ENCODE results near the gene TSPAN7.
A peak's percentile ranks its signal among the peaks of the same experiment; 100 is the strongest.

Gene TSPAN7

DNA sequence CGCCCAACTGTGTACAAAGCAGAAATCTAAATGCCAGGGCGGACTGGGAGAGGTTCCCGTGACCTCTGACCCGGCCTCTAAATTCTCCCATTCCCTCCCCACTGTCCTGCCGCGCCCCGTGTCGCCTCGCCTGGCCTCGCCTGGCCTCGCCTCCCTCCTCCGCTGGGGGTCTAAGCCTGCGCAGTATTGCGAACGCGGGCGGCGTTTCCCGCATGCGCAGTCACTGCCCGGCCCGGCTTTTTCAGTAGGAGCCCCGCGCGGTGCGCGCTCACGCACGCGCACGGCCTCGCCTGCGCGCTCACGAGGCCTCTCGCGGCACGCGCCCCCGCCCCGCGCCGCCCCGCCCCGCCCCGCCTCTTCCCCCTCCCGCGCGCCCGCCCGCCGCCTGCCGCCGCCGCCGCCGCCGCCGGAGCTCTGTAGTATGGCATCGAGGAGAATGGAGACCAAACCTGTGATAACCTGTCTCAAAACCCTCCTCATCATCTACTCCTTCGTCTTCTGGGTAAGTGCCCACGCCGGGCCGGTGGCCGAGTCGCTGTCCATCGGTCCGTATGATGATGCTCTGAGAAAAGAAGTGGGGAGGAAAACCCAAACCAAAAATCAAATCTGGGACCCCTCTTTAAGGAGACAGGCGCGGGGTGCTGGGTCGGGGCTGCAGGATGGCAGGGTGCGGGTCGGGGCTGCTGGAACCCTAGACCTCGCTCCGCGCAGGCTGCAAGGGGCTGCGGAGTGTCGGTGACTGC is at the start of gene TSPAN7:
TSS of gene TSPAN7 (plus strand) at position 417 of the 743 bp plus-strand sequence. CDS start at position 422, 5 bp downstream.
- H3K4me3 ChIP-seq (ENCODE audit: low read depth, low read length) = peak within 1 kb of the TSS; percentile 51
- peak; percentile 19 for DNase-seq (ENCODE audit: low read depth)

- H3K4me3 ChIP-seq (ENCODE audit: low read depth, low read length) = no peak overlapping the region
- DNase-seq (ENCODE audit: low read depth) = no peak
Measured at GRCh38 chrX:38513112-38513742, 48.1 kb upstream of the TSPAN7 start.

- DNase-seq (ENCODE audit: low read depth) = no peak
- H3K4me3 ChIP-seq (ENCODE audit: low read depth, low read length) = no peak overlapping the region
Measured at GRCh38 chrX:38514016-38514854, 47.1 kb upstream of the TSPAN7 start.

DNA sequence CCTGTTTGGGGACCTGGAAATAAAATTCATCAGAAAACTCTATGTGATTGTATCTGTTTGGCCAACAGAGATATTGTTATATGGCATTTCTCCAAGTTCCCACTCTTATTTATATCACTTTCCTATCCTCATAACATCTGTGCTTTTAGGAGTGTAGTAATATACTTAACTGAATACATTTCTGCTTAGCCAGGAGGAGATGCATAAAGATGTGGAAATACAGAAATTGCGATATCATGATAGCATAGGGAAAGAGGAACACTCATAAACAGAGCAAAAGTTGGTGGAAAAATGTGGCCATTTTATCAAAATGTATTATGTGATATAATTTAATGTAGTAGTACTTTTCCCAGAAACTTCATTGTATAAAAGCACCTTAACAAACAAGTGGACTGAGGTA is 46.1 kb upstream of the TSPAN7 start:
- no peak for DNase-seq (ENCODE audit: low read depth)
- H3K4me3 ChIP-seq (ENCODE audit: low read depth, low read length) = no peak overlapping the region

- H3K4me3 ChIP-seq (ENCODE audit: low read depth, low read length) = no peak overlapping the region
- DNase-seq (ENCODE audit: low read depth) = no peak
Measured at GRCh38 chrX:38516196-38516774, 45.1 kb upstream of the TSPAN7 start.

GRCh38 chrX:38519651-38520050 is 41.7 kb upstream of the TSPAN7 start:
- H3K4me3 ChIP-seq (ENCODE audit: low read depth, low read length) = no peak overlapping the region
- DNase-seq (ENCODE audit: low read depth) = no peak

DNA sequence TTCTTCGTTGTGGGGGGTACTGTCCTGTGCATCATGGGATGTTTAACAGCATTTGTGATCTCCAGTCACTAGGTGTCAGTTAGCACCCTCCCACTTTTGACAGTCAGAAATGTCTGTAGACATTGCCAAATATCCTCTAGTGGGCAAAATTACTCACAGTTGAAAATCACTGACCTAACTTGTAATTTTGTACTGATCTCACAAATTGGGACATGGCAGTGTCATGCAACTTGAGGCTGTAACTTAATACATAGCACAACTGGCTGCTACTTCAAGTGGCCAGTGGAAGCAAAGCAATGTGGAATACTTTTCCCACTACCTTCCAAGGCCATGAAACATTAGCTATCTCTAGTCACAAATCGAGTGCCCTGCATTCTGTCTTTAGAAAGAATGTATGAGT is 23.2 kb upstream of the TSPAN7 start:
- DNase-seq (ENCODE audit: low read depth) = no peak
- H3K4me3 ChIP-seq (ENCODE audit: low read depth, low read length) = no peak overlapping the region

DNA sequence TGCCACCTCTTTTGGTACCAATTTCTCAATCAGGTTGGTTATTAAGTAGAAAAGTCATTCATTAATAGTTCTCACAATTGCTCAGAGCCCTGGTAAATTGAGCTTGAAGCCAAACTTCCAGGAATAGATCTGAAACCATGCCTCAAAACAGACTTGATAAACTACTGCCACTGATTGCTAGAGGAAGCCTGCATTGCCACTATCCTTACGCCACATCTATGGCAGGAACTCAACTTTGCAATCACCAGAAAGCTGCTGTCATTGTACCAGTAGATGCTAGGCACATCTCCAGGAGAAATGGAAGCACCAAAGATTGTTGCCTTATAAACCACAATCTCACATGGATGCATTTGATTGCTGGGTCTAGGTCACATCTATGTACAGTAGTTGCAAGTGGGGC is 21.6 kb upstream of the TSPAN7 start:
- H3K4me3 ChIP-seq (ENCODE audit: low read depth, low read length) = no peak overlapping the region
- no peak for DNase-seq (ENCODE audit: low read depth)

GRCh38 chrX:38548508-38548907 is 12.8 kb upstream of the TSPAN7 start:
- no peak overlapping the region for H3K4me3 ChIP-seq (ENCODE audit: low read depth, low read length)
- DNase-seq (ENCODE audit: low read depth) = no peak

DNA sequence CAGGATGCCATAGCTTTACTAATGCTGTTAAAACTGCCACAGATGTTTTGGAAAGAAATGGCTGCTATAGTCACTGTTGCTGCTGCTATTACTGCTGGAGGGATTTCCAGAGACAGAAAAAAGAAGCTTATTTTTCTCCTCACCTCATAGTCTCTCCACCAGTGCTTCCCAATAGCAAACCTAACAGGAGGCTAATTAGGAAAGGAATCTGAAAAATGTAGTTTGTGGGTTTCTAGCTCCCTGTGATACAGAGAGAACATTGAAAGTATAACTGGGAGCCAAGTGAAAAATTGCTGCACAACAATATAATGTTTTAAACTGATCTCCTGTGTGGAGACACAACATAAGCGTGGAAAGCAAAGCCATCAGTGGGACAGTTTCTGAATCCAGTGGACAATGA is 8.6 kb upstream of the TSPAN7 start:
- no peak overlapping the region for H3K4me3 ChIP-seq (ENCODE audit: low read depth, low read length)
- no peak for DNase-seq (ENCODE audit: low read depth)

DNA sequence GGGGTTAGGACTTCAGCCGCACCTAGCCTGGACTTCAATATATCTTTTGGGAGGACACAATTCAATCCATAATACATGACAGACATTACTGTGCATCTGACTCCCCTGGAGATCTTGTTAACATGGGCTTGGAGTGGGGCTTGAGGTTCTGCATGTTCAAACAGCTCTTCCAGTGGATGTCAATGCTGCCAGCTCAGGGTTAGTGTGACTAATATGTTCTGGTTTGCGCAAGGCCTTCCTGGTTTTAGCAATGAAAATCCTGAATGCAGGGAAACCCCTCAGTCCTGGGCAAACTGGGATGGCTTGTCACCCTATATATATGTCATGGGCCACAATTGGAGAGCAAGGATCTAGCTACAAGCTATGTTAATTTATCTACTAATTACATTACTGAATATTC is 2.7 kb upstream of the TSPAN7 start:
- no peak overlapping the region for H3K4me3 ChIP-seq (ENCODE audit: low read depth, low read length)
- DNase-seq (ENCODE audit: low read depth) = peak; percentile 5

DNA sequence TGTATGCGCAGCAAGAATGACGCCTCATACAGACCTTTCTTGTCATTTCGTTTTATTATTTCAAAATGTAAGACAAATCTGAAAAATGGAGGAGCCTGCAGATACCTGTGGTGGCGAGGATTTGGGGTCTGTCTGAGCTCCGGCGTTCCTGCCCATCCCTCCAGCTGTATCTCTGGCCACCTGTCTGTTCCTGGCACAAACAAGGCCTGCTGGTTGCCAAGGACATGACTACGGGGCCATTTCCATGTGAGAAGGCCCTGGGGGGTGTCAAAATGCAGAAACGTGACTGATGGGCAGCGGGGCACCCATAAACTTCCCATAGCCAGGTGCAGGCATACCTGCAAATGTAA is 591 bp upstream of the TSPAN7 start:
- no peak for DNase-seq (ENCODE audit: low read depth)
- peak overlapping the region; percentile 51 for H3K4me3 ChIP-seq (ENCODE audit: low read depth, low read length)

DNA sequence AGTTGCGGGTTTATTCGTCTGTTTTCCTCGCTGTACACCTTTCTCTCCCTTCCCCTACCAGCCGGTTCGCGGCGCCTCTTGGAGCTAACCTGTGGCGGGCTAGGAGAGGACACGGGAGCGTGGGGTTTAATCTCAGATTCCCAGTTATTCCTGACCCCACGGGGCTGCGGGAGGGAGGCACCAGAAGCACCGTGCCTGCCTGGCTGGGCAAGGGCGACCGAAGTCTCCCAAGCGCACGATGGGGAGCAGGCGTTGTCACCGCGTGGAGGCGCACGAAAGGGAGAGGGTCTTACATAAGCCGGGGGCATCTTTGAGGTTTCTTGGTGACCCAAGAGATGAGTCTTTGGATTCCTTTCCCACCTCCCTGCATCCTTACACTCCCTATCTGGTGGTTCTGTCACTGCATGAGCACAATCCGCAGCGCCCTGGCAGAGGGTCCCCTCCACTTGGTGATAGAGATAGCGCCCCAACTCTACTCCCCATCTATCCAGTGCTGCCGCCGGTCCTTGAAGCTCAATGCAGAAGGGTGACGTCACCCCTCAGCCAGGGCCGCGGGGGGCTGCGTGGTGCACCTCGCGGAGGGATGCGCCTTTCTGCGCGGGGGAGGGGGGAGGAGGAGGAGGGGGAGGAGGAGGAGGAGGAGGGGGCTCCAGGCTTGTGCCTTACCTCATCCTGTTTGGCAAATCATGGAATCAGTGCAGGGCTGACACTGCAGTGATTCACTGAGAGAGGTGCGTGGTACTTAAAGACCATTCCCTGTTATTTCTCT is 793 bp downstream of the TSPAN7 start:
- no peak for DNase-seq (ENCODE audit: low read depth)
- peak overlapping the region; percentile 48 for H3K4me3 ChIP-seq (ENCODE audit: low read depth, low read length)

- no peak for DNase-seq (ENCODE audit: low read depth)
- no peak overlapping the region for H3K4me3 ChIP-seq (ENCODE audit: low read depth, low read length)
Measured at GRCh38 chrX:38563030-38563429, 1.7 kb downstream of the TSPAN7 start.

DNA sequence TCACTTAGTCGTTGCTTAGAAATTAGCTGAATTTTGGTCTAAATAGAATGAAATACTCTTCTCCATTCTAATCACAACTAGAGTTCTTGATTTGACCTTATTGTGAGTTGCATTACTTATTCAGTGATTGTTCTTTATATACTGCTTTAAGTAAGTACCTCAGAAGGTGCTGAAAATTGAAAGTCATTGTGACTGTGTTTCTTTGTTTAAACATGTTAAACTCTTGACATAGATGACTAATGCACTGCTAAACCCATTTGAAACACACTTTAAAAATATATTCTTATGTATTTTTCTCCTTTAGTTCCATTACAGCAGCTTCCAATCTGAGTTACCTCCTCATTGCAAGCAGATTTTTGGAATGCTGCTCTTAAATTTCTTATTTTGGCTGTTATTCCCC is 9.1 kb downstream of the TSPAN7 start:
- H3K4me3 ChIP-seq (ENCODE audit: low read depth, low read length) = no peak overlapping the region
- no peak for DNase-seq (ENCODE audit: low read depth)

DNA sequence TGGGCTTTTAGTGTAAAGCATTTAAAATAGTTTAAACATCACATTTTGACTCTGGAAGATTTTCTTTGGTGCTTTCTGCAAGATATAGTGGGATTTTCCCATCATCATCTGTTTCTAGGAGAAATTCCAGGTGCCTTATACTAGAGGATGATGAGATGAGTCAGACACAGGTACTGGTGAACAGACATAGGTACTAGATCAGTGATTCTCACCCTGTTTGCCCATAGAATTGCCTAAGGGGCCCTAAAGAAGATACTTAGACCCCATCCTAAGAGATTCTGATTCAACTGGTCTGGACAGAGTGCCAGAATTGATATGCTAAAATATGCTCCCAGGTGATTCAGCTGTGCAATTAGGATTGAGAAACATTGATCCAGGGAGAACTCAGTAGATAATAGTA is 9.7 kb downstream of the TSPAN7 start:
- H3K4me3 ChIP-seq (ENCODE audit: low read depth, low read length) = no peak overlapping the region
- no peak for DNase-seq (ENCODE audit: low read depth)

GRCh38 chrX:38574858-38575257 is 13.5 kb downstream of the TSPAN7 start:
- no peak overlapping the region for H3K4me3 ChIP-seq (ENCODE audit: low read depth, low read length)
- DNase-seq (ENCODE audit: low read depth) = no peak

DNA sequence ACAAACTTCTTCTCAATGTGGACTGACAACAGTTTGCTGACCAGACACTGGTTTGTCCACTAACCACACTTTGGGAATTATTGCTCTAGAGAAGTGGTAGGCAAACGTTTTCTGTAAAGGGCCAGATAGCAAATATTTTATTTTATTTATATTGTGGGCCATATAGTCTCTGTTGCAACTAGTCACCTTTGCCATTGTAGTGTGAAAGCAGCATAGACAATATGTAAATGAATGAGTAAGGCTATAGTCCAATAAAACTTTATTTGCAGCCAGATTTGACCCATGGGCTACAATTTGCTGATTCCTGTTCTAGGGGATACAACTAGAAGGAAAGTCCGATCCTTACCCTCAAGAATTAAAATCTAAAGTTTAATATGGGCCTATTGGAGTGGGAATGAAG is 14.5 kb downstream of the TSPAN7 start:
- no peak overlapping the region for H3K4me3 ChIP-seq (ENCODE audit: low read depth, low read length)
- DNase-seq (ENCODE audit: low read depth) = no peak

DNA sequence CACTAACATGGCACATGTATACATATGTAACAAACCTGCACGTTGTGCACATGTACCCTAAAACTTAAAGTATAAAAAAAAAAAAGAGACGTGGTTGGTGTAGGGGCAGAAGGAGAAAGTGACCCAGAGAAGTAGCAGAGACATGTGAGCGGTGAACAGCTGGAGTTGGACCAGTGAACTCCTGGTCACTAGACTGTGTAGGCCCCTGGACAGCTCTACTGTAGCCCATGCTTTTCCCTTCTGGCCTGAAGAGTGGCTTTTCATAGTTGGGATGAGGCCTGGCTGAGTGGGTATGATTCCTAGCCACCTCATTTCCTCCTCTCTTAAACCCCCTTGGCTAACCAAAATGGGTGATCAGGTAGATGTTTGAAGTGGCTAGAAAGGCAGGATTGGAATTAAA is 16.4 kb downstream of the TSPAN7 start:
- no peak overlapping the region for H3K4me3 ChIP-seq (ENCODE audit: low read depth, low read length)
- DNase-seq (ENCODE audit: low read depth) = no peak

Measured in skeletal muscle cell (primary cell).